Upper lobe of right lung (tissue), 1 donor: ENCODE measurements around the gene CLDN12. TPM values are rescaled to one million over a fixed set of nuclear protein-coding genes. Genes with fewer than 3 reads are reported as not detected.

Experiments
- ATAC-seq: fragments of 200-7000 bp; cut with Tn5 transposase; one replicate; pipeline ENCODE4 v1.9.1; 2020; ENCODE audit warnings: mild to moderate bottlenecking, moderate library complexity
- DNase-seq: peaks from one replicate; pipeline ENCODE4 v3.0.0-alpha.2; 2020
- H3K27ac ChIP-seq: fragments of 200-600 bp; one replicate; pipeline ENCODE4 v1.8.0; 2022
- H3K27me3 ChIP-seq: fragments of 200-600 bp; one replicate; pipeline ENCODE4 v1.8.0; 2022; ENCODE audit warnings: mild to moderate bottlenecking
- H3K36me3 ChIP-seq: fragments of 200-600 bp; one replicate; pipeline ENCODE4 v1.8.0; 2022
- H3K4me1 ChIP-seq: fragments of 200-600 bp; one replicate; pipeline ENCODE4 v1.8.0; 2022
- H3K4me3 ChIP-seq: fragments of 200-600 bp; one replicate; pipeline ENCODE4 v1.8.0; 2022; ENCODE audit warnings: mild to moderate bottlenecking
- H3K9me3 ChIP-seq: fragments of 200-600 bp; one replicate; pipeline ENCODE4 v1.8.0; 2022
- intact Hi-C: fragments of 100-400 bp; cut with DNase I; formaldehyde crosslinking; loops from one replicate; pipeline ENCODE4 v1.11.0; 2022
- total RNA-seq: library from RNA; stranded (reverse); fragmentation: NEBNext Ultra II Directional; extraction: Animal tissue kit (Norgen Biotek cat#: 25700); gene quantifications from one replicate; pipeline ENCODE4 v1.2.1, GENCODE V29; 2021
- TF ChIP-seq, protein P1 (sequence below): fragments of 200-600 bp; IDR thresholded peaks from one replicate; pipeline ENCODE4 v1.8.0; 2022; ENCODE audit warnings: antibody characterized with exemption
- donor health status: DM: no; HTN: yes; CAD: no; lungs with severe emphysema.

Gene CLDN12
- total RNA-seq, 1 donor from 2014 or later, result 30.8 TPM

DNA sequence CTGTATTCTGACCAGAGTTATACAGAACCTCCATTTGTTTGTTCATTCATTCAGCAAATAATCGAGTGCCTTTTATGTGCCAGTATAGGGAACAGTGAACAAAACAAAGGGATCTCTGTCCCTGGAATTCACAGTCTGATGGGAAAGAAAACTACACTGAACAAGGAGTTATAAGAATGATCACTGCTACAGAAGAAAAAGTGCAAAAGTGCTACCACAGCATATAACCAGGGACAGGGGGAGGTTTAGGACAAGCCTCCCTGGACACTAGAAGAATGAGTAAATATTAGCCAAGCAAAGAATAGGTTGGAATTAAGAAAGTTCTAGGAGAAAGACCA lies 4.2 kb downstream of the CLDN12 start:
- no peaks in the 10 kb centered on the region for H3K27me3 ChIP-seq
- DNase-seq (no peak), ATAC-seq (no peak)
- TF ChIP-seq, protein P1, sequence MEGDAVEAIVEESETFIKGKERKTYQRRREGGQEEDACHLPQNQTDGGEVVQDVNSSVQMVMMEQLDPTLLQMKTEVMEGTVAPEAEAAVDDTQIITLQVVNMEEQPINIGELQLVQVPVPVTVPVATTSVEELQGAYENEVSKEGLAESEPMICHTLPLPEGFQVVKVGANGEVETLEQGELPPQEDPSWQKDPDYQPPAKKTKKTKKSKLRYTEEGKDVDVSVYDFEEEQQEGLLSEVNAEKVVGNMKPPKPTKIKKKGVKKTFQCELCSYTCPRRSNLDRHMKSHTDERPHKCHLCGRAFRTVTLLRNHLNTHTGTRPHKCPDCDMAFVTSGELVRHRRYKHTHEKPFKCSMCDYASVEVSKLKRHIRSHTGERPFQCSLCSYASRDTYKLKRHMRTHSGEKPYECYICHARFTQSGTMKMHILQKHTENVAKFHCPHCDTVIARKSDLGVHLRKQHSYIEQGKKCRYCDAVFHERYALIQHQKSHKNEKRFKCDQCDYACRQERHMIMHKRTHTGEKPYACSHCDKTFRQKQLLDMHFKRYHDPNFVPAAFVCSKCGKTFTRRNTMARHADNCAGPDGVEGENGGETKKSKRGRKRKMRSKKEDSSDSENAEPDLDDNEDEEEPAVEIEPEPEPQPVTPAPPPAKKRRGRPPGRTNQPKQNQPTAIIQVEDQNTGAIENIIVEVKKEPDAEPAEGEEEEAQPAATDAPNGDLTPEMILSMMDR, result no peak
- no peak overlapping the region for H3K4me3 ChIP-seq
- intact Hi-C loops, result no loop called here
- peaks cover 35% of the 10 kb centered on the region for H3K36me3 ChIP-seq
- H3K9me3 ChIP-seq, result no peaks in the 10 kb centered on the region
- peaks cover 24% of the 10 kb centered on the region for H3K4me1 ChIP-seq
- H3K27ac ChIP-seq, result no peak overlapping the region

DNA sequence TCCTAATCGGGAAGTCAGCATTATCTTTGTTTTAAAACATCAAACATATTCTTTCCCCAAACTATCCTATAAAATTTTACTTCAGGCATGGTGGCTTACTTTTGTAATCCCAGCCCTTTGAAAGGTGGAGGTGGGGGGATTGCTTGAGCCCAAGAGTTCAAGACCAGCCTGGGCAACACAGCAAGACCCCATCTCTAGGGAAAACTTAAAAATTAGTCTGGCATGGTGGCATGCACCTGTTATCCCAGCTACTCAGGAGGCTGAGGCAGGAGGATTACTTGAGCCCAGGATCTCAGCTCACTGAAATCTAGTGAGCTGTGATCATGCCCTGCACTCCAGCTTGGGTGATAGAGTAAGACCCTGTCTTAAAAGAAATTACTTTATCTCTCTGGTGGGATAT lies 4.9 kb downstream of the CLDN12 start:
- TF ChIP-seq, protein P1, result no peak
- DNase-seq (no peak), ATAC-seq (no peak)
- peaks cover 24% of the 10 kb centered on the region for H3K4me1 ChIP-seq
- H3K9me3 ChIP-seq, result no peaks in the 10 kb centered on the region
- no peak overlapping the region for H3K4me3 ChIP-seq
- intact Hi-C loops, result no loop called here
- H3K27me3 ChIP-seq, result no peaks in the 10 kb centered on the region
- H3K27ac ChIP-seq, result no peak overlapping the region
- H3K36me3 ChIP-seq, result peaks cover 41% of the 10 kb centered on the region

DNA sequence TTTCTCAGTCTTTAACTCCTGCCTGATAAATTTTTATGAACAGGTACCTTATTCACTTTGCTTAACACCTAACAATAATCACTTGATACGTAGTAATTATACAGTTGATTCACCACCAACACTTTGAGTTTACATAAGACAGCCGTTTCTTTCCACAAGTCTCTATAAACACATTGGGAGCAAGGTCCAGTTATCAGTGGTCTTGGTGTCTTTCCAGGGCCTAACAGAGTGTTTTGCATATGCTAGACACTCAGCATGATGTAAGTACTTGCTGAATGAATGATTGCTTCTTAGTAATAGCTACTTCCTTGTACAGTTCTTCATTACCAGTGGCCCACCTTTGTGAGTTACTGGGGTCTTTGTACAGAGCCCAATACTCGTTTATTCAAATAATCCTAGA lies 6.4 kb downstream of the CLDN12 start:
- H3K27ac ChIP-seq, result no peak overlapping the region

GRCh38 chr7:90411510-90411909 lies 8.2 kb downstream of the CLDN12 start:
- H3K27me3 ChIP-seq, result no peaks in the 10 kb centered on the region
- H3K27ac ChIP-seq, result no peak overlapping the region
- intact Hi-C loops, result no loop called here
- TF ChIP-seq, protein P1, result no peak
- peaks cover 35% of the 10 kb centered on the region for H3K36me3 ChIP-seq
- no peaks in the 10 kb centered on the region for H3K9me3 ChIP-seq
- ATAC-seq (no peak), DNase-seq (no peak)
- peaks cover 10% of the 10 kb centered on the region for H3K4me1 ChIP-seq
- H3K4me3 ChIP-seq, result no peak overlapping the region

More for the DNA sequence above, 6.4 kb downstream of the CLDN12 start:
- H3K4me1 ChIP-seq, result peaks cover 17% of the 10 kb centered on the region
- DNase-seq, result no peak
- no peaks in the 10 kb centered on the region for H3K9me3 ChIP-seq
- no peaks in the 10 kb centered on the region for H3K27me3 ChIP-seq
- H3K36me3 ChIP-seq, result peaks cover 47% of the 10 kb centered on the region
- TF ChIP-seq, protein P1, result no peak
- H3K4me3 ChIP-seq, result no peak overlapping the region
- ATAC-seq, result no peak
- intact Hi-C loops, result no loop called here

DNA sequence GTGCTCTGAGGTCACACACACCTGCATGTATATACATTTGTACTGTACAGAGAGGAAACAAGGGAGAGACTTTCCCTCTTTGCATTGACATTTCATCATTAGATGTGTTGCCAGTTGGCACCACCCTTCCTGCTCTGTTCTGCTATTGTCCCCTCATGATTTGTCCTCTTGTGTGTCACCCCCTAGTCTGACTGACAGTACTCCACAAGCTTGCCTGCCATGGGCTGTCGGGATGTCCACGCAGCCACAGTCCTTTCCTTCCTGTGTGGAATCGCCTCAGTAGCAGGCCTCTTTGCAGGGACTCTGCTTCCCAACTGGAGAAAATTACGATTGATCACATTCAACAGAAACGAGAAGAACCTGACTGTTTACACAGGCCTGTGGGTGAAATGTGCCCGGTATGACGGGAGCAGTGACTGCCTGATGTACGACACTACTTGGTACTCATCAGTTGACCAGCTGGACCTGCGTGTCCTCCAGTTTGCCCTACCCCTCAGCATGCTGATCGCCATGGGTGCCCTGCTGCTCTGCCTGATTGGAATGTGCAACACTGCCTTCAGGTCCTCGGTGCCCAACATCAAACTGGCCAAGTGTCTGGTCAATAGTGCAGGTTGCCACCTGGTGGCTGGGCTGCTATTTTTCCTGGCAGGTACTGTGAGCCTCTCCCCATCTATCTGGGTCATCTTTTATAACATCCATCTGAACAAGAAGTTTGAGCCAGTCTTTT lies 9.4 kb downstream of the CLDN12 start:
- ATAC-seq (peak; percentile 69), DNase-seq (peak; percentile 61)
- Histone ChIP-seq H3K4me1 (peaks cover 10% of the 10 kb centered on the region), H3K36me3 (peaks cover 28% of the 10 kb centered on the region), H3K4me3 (no peak overlapping the region), H3K27ac (no peak overlapping the region), H3K27me3 (no peaks in the 10 kb centered on the region), H3K9me3 (no peaks in the 10 kb centered on the region)
- TF ChIP-seq, protein P1, result peak; percentile 23
- intact Hi-C loops, result no loop called here

- no peak overlapping the region for H3K4me3 ChIP-seq
- DNase-seq, result no peak
- no peak for ATAC-seq
- H3K4me1 ChIP-seq, result peaks cover 10% of the 10 kb centered on the region
- intact Hi-C loops, result no loop called here
- H3K27me3 ChIP-seq, result no peaks in the 10 kb centered on the region
- peaks cover 28% of the 10 kb centered on the region for H3K36me3 ChIP-seq
- TF ChIP-seq, protein P1, result no peak
- H3K27ac ChIP-seq, result no peak overlapping the region
- no peaks in the 10 kb centered on the region for H3K9me3 ChIP-seq
Measured at GRCh38 chr7:90413185-90413528, 9.9 kb downstream of the CLDN12 start.
